ENCODE data around the gene IL12RB1. TPM values are rescaled to one million over a fixed set of nuclear protein-coding genes. Genes with fewer than 3 reads are reported as not detected.

IL12RB1 gene
- total and polyA plus RNA-seq, 2 donors (not counting 3 experiments of a cell fraction or from before 2014, with no cell fraction given) = not detected

- H3K27ac ChIP-seq (ENCODE audit: insufficient read depth, low read depth, low read length) = no peak overlapping the region
Measured at GRCh38 chr19:18044825-18045304, 41.9 kb downstream of the IL12RB1 start.

More at GRCh38 chr19:18044825-18045304, 41.9 kb downstream of the IL12RB1 start:
- DNase-seq (ENCODE audit: low read depth, low spot score) (no peak), FAIRE-seq (no peak)
- TF ChIP-seq MYC (IDR thresholded peaks at IDR 0.05; ENCODE audit: low read depth, low read length) = no peak
- TF ChIP-seq MAX (IDR thresholded peaks at IDR 0.05; ENCODE audit: insufficient read depth, insufficient read length) = no peak
- TF ChIP-seq POLR2A (IDR thresholded peaks at IDR 0.05; ENCODE audit: low read depth, low read length) = no peak
- no peak for TF ChIP-seq EZH2 (IDR thresholded peaks at IDR 0.05; ENCODE audit: borderline replicate concordance, low read depth, low read length, severe bottlenecking)
- no peak for TF ChIP-seq JUN (IDR thresholded peaks at IDR 0.05; ENCODE audit: borderline replicate concordance, insufficient read depth, insufficient read length, low read depth)
- TF ChIP-seq FOS (IDR thresholded peaks at IDR 0.05; ENCODE audit: borderline replicate concordance, insufficient read depth, low read length) = no peak
- TF ChIP-seq POLR2AphosphoS5 (IDR thresholded peaks at IDR 0.05; ENCODE audit: insufficient read depth, low read depth, low read length) = no peak
- no peak for TF ChIP-seq CTCF (IDR thresholded peaks at IDR 0.05; ENCODE audit: extremely low read depth in 1 of 2, insufficient read depth in 1 of 2, low read depth in 1 of 2, low read length in 2 of 2)
- no peak for TF ChIP-seq GATA2 (IDR thresholded peaks at IDR 0.05; ENCODE audit: insufficient read depth, insufficient read length, low read depth, low read length)
- Histone ChIP-seq H3K9me1 (replicated peaks; ENCODE audit: control insufficient read depth, extremely low read depth, insufficient read depth, low read length) (no peaks in the 10 kb centered on the region), H4K20me1 (replicated peaks; ENCODE audit: control insufficient read depth, extremely low read depth, insufficient read depth, low read length) (no peaks in the 10 kb centered on the region), H3K4me1 (ENCODE audit: control insufficient read depth, extremely low read depth, insufficient read depth, low read length) (peaks cover 5% of the 10 kb centered on the region), H3K27me3 (ENCODE audit: control insufficient read depth in 2 of 2, insufficient read depth in 2 of 2, low read length in 2 of 2) (peaks cover 9 to 13% of the 10 kb centered on the region in 2 experiments), H3K9ac (replicated peaks; ENCODE audit: extremely low read depth, insufficient read depth, low read length) (no peak overlapping the region), H2AFZ (ENCODE audit: low read depth, low read length) (peak overlapping the region; percentile 41), H3K79me2 (ENCODE audit: control insufficient read depth, insufficient read depth, low read length) (no peaks in the 10 kb centered on the region), H3K36me3 (ENCODE audit: control insufficient read depth in 2 of 2, extremely low read depth in 1 of 2, insufficient read depth in 2 of 2, low read length in 2 of 2) (no peaks in the 10 kb centered on the region), H3K4me2 (ENCODE audit: insufficient read depth, low read length) (peak overlapping the region; percentile 25), H3K9me3 (replicated peaks; ENCODE audit: control insufficient read depth, insufficient read depth, low read length) (no peaks in the 10 kb centered on the region), H3K4me3 (replicated peaks in 1 of 3; ENCODE audit: insufficient read depth in 1 of 3, low read depth in 1 of 3, low read length in 3 of 3) (peak overlapping the region in 1 of 3 experiments; percentile 1)
- dilution Hi-C loops (cut with MboI; ENCODE audit: extremely low pct_ligation_motif_present, low sequenced_read_pairs) (no loop called here), intact Hi-C loops (cut with micrococcal nuclease) (no loop called here)
- POLR2A ChIA-PET = no interaction called here
- CTCF ChIA-PET = interaction anchor here (1.0 kb wide), 1 partner anchor 13 kb away, joined by 3 read pairs; no protein-coding TSS in a partner anchor
- no TSS peak for BruUV-seq (replicated peaks)

Data from endothelial cell of umbilical vein (primary cell).